Measurements from ENCODE around the gene MT1G.

The MT1G gene

DNA sequence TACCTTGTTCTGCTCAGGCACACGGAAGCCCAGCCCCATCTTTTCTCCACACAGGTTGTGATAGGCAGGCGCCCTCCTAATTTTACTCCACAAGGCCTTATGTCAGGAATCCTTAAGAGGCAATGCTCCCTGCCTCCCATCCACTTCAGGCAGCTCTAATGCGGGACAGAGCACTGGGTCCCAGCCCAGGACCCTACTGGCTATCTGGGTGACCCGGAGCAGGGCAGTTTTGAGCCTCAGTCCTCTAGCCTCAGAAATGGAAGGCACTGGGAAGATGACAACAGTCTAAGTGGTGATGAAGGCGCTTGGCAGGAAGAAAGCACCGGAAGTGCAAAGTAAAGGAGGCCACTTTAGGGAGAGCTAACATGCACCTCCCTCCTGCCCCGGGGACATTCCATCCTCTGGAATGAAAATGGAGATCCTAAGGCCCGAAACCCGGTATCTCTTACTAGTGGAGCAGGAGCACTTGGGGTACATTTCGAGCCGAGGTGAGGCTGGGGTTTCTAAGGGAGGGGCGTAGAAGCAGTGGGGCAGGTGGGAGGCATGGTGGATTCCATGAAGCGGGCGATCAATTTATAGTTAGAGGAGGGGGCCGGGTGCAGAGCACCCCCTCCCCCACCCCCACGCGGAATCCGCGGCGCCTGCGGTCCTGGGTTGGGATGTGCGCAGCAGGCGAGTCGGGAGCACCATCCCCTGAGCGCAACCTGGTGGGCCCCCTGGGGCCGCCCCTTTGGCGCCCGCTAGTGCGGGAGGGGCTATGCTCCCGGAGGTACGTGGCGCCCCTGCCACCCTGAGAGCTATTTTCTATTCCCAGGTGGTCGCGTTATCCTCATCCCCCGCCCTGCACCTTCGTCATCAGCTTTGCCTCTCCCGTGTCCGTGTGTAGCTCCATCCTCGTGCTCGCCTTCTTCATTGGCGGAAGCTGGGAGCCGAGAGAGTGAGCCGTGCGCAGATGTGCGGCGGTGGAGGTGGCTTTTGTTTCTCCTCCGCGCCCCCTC lies 5.2 kb downstream of the MT1G start:
- no peak overlapping the region for H3K27ac ChIP-seq (ENCODE audit: poor library complexity, severe bottlenecking)
- H3K9me3 ChIP-seq (ENCODE audit: severe bottlenecking) = no peaks in the 10 kb centered on the region
- no peaks in the 10 kb centered on the region for H3K4me1 ChIP-seq (ENCODE audit: insufficient read depth, poor library complexity, severe bottlenecking)
- TF ChIP-seq, protein P1, sequence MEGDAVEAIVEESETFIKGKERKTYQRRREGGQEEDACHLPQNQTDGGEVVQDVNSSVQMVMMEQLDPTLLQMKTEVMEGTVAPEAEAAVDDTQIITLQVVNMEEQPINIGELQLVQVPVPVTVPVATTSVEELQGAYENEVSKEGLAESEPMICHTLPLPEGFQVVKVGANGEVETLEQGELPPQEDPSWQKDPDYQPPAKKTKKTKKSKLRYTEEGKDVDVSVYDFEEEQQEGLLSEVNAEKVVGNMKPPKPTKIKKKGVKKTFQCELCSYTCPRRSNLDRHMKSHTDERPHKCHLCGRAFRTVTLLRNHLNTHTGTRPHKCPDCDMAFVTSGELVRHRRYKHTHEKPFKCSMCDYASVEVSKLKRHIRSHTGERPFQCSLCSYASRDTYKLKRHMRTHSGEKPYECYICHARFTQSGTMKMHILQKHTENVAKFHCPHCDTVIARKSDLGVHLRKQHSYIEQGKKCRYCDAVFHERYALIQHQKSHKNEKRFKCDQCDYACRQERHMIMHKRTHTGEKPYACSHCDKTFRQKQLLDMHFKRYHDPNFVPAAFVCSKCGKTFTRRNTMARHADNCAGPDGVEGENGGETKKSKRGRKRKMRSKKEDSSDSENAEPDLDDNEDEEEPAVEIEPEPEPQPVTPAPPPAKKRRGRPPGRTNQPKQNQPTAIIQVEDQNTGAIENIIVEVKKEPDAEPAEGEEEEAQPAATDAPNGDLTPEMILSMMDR (IDR thresholded peaks at IDR 0.05; ENCODE audit: poor library complexity, severe bottlenecking) = no peak
- H3K36me3 ChIP-seq (ENCODE audit: low read depth) = no peaks in the 10 kb centered on the region
- H3K4me3 ChIP-seq (ENCODE audit: severe bottlenecking) = no peak overlapping the region
- DNase-seq (ENCODE audit: low spot score) (no peak), ATAC-seq (ENCODE audit: low read depth) (no peak)
- no peaks in the 10 kb centered on the region for H3K27me3 ChIP-seq (ENCODE audit: insufficient read depth, poor library complexity, severe bottlenecking)

DNA sequence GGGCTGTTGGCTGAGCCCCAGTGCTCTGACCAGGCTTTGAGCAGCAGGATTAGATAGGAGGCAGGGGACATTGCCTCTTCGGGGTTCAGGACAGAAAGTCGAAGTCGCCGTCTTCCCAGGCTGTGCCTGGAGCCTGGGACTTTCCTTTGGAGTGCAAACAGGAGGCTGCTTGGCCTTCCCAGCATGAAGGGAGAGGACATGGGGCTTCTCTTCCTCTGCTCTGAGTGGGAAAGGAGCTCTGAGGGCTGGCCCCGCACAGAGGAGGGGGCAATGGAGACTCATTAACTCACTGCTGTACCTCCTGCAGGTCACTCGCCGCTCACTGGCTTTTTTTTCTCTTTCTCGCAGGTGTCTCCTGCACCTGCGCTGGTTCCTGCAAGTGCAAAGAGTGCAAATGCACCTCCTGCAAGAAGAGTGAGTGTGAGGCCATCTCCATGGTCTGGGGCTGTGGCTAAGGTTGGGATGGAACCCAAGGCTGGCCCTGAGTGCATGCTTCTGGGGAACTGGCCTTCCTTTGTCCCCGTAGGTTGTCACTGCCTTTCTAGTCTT lies 9.5 kb downstream of the MT1G start:
- ATAC-seq (ENCODE audit: low read depth) = no peak
- DNase-seq (ENCODE audit: low spot score) = no peak
- no peaks in the 10 kb centered on the region for H3K36me3 ChIP-seq (ENCODE audit: low read depth)
- H3K9me3 ChIP-seq (ENCODE audit: severe bottlenecking) = no peaks in the 10 kb centered on the region
- TF ChIP-seq, protein P1 (IDR thresholded peaks at IDR 0.05; ENCODE audit: poor library complexity, severe bottlenecking) = no peak
- no peaks in the 10 kb centered on the region for H3K27me3 ChIP-seq (ENCODE audit: insufficient read depth, poor library complexity, severe bottlenecking)
- no peak overlapping the region for H3K27ac ChIP-seq (ENCODE audit: poor library complexity, severe bottlenecking)
- H3K4me3 ChIP-seq (ENCODE audit: severe bottlenecking) = peak overlapping the region; percentile 42
- peaks cover 3% of the 10 kb centered on the region for H3K4me1 ChIP-seq (ENCODE audit: insufficient read depth, poor library complexity, severe bottlenecking)

DNA sequence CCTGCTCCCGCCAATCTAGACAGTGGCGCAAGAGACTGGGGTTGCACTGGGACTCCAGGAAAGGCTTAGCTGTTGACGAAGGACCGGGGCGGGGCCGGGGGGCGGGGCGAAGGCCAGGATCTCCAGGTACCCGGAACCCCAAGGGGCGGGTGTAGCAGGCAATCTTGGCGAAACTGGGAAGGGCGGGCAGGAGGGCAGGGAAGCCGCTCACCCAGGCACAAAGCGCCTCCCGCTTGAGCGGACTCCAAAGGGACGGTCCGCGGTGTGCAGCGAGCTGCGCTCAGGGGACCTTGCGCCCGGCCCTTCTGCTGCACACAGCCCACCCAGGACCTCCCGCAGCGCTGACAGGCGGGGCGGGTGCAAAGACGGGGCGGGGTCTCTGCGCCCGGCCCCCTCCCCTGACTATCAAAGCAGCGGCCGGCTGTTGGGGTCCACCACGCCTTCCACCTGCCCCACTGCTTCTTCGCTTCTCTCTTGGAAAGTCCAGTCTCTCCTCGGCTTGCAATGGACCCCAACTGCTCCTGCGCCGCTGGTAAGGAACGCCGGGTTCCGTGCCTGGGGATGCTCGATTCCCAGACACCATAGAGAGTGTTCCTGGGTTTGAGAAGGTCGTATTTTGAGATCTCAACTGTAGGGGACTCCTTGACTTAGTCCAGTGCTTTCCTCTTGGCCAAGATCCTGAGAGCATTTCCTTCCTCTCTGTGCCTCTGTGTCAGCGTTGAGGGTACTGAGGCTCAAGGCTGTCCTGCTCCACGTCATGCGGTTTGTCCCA lies 10.1 kb downstream of the MT1G start, which contains the start of gene MT1F:
Gene MT1F, plus strand, starts transcription at position 405 of the 772 bp plus-strand sequence. Its CDS starts 100 bp downstream, at position 505.
- ATAC-seq (ENCODE audit: low read depth) (peak; percentile 94), DNase-seq (ENCODE audit: low spot score) (peak; percentile 93)
- H3K36me3 ChIP-seq (ENCODE audit: low read depth) = no peaks in the 10 kb centered on the region
- peak within 1 kb of the TSS; percentile 42 for H3K4me3 ChIP-seq (ENCODE audit: severe bottlenecking)
- peak within 1 kb of the TSS; percentile 3 for H3K27ac ChIP-seq (ENCODE audit: poor library complexity, severe bottlenecking)
- H3K4me1 ChIP-seq (ENCODE audit: insufficient read depth, poor library complexity, severe bottlenecking) = peaks cover 3% of the 10 kb centered on the region
- H3K27me3 ChIP-seq (ENCODE audit: insufficient read depth, poor library complexity, severe bottlenecking) = no peaks in the 10 kb centered on the region
- H3K9me3 ChIP-seq (ENCODE audit: severe bottlenecking) = no peaks in the 10 kb centered on the region
- TF ChIP-seq, protein P1 (IDR thresholded peaks at IDR 0.05; ENCODE audit: poor library complexity, severe bottlenecking) = no peak

DNA sequence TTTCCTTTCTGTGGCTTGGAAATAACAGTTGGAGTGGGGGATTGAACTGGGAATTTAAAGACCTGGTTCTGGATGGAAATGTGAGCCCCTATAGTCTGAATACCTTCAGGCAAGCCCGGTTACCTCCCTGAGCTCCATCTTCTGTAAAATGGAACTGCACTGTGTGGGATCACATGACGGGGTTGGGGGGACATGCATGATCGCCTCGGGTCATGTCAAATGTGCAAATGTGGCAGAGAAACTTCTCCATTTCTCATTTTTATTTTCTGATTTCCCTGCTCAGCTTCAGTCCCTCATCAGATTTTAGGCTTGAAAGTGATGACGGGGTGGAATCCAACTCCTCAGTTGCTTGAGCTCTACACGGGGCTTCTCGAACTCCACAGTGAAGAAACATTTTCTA lies 14.6 kb downstream of the MT1G start:
- H3K9me3 ChIP-seq (ENCODE audit: severe bottlenecking) = no peaks in the 10 kb centered on the region
- H3K36me3 ChIP-seq (ENCODE audit: low read depth) = no peaks in the 10 kb centered on the region
- peaks cover 18% of the 10 kb centered on the region for H3K4me1 ChIP-seq (ENCODE audit: insufficient read depth, poor library complexity, severe bottlenecking)
- DNase-seq (ENCODE audit: low spot score) (no peak), ATAC-seq (ENCODE audit: low read depth) (no peak)
- TF ChIP-seq, protein P1 (IDR thresholded peaks at IDR 0.05; ENCODE audit: poor library complexity, severe bottlenecking) = no peak
- H3K27ac ChIP-seq (ENCODE audit: poor library complexity, severe bottlenecking) = no peak overlapping the region
- H3K4me3 ChIP-seq (ENCODE audit: severe bottlenecking) = no peak overlapping the region
- H3K27me3 ChIP-seq (ENCODE audit: insufficient read depth, poor library complexity, severe bottlenecking) = no peaks in the 10 kb centered on the region
